Measurements from ENCODE around the gene GUCA2A. TPM values are rescaled to one million over a fixed set of nuclear protein-coding genes. Genes with fewer than 3 reads are reported as not detected.

Gene GUCA2A
- polyA plus RNA-seq, 1 of the 3 experiments (the other 2 are of a cell fraction) = not detected

- Histone ChIP-seq H3K9me2 (no peaks in the 10 kb centered on the region), H4K20me1 (ENCODE audit: insufficient read depth) (no peaks in the 10 kb centered on the region), H3K4me1 (ENCODE audit: control insufficient read depth in 1 of 2, insufficient read depth in 2 of 2, low read depth in 1 of 2, low read length in 1 of 2) (peaks cover 0 to 13% of the 10 kb centered on the region in 2 experiments; a peak in 1 of 4 replicates), H3K9ac (no peak overlapping the region), H3F3A (replicated peaks; ENCODE audit: insufficient read depth) (no peaks in the 10 kb centered on the region), H3K9me3 (0 out of 2 replicates have a peak, but pooled peaks cover 9% of the 10 kb centered on the region), H3K4me2 (no peak overlapping the region), H3K27ac (ENCODE audit: low read depth in 2 of 2, low read length in 1 of 2) (no peak overlapping the region), H2AFZ (ENCODE audit: low read depth) (no peak overlapping the region), H3K36me3 (replicated peaks in 1 of 2; ENCODE audit: control insufficient read depth in 1 of 2, insufficient read depth in 2 of 2, low read length in 1 of 2) (no peaks in the 10 kb centered on the region), H3K27me3 (ENCODE audit: insufficient read depth) (no peaks in the 10 kb centered on the region), H3K4me3 (ENCODE audit: low read depth in 2 of 2, low read length in 1 of 2) (no peak overlapping the region), H3K79me2 (ENCODE audit: insufficient read depth) (no peaks in the 10 kb centered on the region)
- TF ChIP-seq USF2 (IDR thresholded peaks at IDR 0.05; ENCODE audit: borderline replicate concordance, low read depth, low read length) (no peak), SMC3 (IDR thresholded peaks at IDR 0.05; ENCODE audit: low read depth, low read length) (no peak), NFIC (IDR thresholded peaks at IDR 0.05; ENCODE audit: borderline replicate concordance) (no peak), TEAD4 (IDR thresholded peaks at IDR 0.05; ENCODE audit: borderline replicate concordance, insufficient read depth) (no peak), EP300 (IDR thresholded peaks at IDR 0.05; ENCODE audit: borderline replicate concordance in 1 of 2, low read depth in 1 of 2, low read length in 1 of 2) (no peak), GABPA (IDR thresholded peaks at IDR 0.05; ENCODE audit: low read depth) (no peak), ZBTB33 (IDR thresholded peaks at IDR 0.05; ENCODE audit: borderline replicate concordance, low read depth) (no peak), FOSL2 (IDR thresholded peaks at IDR 0.05; ENCODE audit: borderline replicate concordance, low read depth) (no peak), YY1 (IDR thresholded peaks at IDR 0.05; ENCODE audit: low read depth) (no peak), TCF12 (IDR thresholded peaks at IDR 0.05) (no peak), ELF1 (IDR thresholded peaks at IDR 0.05) (no peak), SIN3A (IDR thresholded peaks at IDR 0.05; ENCODE audit: borderline replicate concordance, low read depth, low read length) (no peak)
- POLR2A ChIA-PET = no interaction called here
- CTCF ChIA-PET = interaction anchor here (0.8 to 2.7 kb wide), 2 partner anchors 11 to 15 kb away, joined by 3 to 9 read pairs; no protein-coding TSS in a partner anchor
- WGBS (ENCODE audit: low lambda C conversion rate) = 54% methylated on average over 5 of the region's 5 CpGs
- DNase-seq = no peak
Observed at GRCh38 chr1:42162181-42162580, 2.4 kb downstream of the GUCA2A start.

- WGBS (ENCODE audit: low lambda C conversion rate) = 30% methylated on average over 2 of the region's 2 CpGs
- CTCF ChIA-PET = interaction anchor here (3.9 kb wide), 1 partner anchor 15 kb away, joined by 27 read pairs; no protein-coding TSS in a partner anchor
- Histone ChIP-seq H3K4me3 (ENCODE audit: low read depth in 2 of 2, low read length in 1 of 2) (no peak overlapping the region), H3F3A (replicated peaks; ENCODE audit: insufficient read depth) (no peaks in the 10 kb centered on the region), H4K20me1 (ENCODE audit: insufficient read depth) (no peaks in the 10 kb centered on the region), H3K27me3 (ENCODE audit: insufficient read depth) (no peaks in the 10 kb centered on the region), H3K79me2 (ENCODE audit: insufficient read depth) (no peaks in the 10 kb centered on the region), H3K9me3 (0 out of 2 replicates have a peak, but pooled peaks cover 9% of the 10 kb centered on the region), H3K4me2 (no peak overlapping the region), H3K4me1 (ENCODE audit: control insufficient read depth in 1 of 2, insufficient read depth in 2 of 2, low read depth in 1 of 2, low read length in 1 of 2) (no peaks in the 10 kb centered on the region), H3K9me2 (no peaks in the 10 kb centered on the region), H2AFZ (ENCODE audit: low read depth) (no peak overlapping the region), H3K36me3 (replicated peaks in 1 of 2; ENCODE audit: control insufficient read depth in 1 of 2, insufficient read depth in 2 of 2, low read length in 1 of 2) (no peaks in the 10 kb centered on the region), H3K9ac (no peak overlapping the region), H3K27ac (ENCODE audit: low read depth in 2 of 2, low read length in 1 of 2) (no peak overlapping the region)
- TF ChIP-seq GABPA (IDR thresholded peaks at IDR 0.05; ENCODE audit: low read depth) (no peak), RFX5 (IDR thresholded peaks at IDR 0.05; ENCODE audit: low read length) (no peak), FOXM1 (IDR thresholded peaks at IDR 0.05; ENCODE audit: low read depth) (no peak), TEAD4 (IDR thresholded peaks at IDR 0.05; ENCODE audit: borderline replicate concordance, insufficient read depth) (no peak), ZBTB33 (IDR thresholded peaks at IDR 0.05; ENCODE audit: borderline replicate concordance, low read depth) (no peak)
- POLR2A ChIA-PET = no interaction called here
- DNase-seq = no peak
Observed at GRCh38 chr1:42158189-42158588, 6.4 kb downstream of the GUCA2A start.
